Measurements from ENCODE around the gene BAD. TPM values are rescaled to one million over a fixed set of nuclear protein-coding genes. Genes with fewer than 3 reads are reported as not detected.
A peak's percentile ranks its signal among the peaks of the same experiment; 100 is the strongest.

The BAD gene
- total RNA-seq, 1 donor from 2014 or later, result 73.6 TPM

DNA sequence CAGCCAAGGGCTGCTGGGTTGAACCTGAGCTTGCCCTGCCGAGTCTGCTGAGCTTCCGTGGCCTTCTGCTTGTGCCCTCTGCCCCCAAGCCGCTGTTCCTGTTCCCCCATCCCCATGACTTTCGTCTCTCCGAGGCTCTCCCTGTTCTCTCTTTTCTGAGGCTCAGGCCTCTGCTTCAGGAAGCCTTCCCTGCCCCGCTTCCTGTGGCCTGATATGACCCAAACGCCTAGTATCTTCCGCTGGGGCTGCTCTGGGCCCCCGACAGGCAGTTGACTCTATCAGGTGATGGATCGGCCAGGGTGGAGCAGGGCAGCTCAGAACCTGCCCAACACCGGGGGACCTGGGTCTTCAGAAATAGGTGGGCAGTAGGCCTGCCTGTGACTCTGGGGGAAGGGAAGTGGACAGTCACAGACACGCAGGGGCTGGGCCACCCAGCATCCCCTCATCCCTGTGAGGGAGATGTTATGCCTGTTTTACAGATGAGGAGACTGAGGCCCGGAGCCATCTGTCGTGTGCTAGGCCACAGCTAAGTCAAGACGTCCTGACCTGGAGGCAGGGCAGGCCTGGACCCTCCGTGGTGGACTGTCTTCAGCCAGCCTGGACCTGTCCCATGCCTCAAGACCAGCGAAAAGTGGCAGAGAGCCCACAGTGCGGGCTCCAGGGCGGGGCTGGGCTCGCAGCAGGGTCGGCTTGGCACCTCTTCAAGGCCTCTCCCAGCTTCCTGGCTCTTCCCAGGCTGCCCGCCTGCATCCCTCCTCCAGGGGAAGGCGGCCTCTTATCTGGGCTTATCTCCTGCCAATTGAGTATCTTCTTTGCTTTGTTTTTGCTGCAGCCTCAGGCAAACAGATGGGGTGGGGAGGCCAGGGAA is 16.2 kb downstream of the BAD start:
- TF ChIP-seq, protein P1, sequence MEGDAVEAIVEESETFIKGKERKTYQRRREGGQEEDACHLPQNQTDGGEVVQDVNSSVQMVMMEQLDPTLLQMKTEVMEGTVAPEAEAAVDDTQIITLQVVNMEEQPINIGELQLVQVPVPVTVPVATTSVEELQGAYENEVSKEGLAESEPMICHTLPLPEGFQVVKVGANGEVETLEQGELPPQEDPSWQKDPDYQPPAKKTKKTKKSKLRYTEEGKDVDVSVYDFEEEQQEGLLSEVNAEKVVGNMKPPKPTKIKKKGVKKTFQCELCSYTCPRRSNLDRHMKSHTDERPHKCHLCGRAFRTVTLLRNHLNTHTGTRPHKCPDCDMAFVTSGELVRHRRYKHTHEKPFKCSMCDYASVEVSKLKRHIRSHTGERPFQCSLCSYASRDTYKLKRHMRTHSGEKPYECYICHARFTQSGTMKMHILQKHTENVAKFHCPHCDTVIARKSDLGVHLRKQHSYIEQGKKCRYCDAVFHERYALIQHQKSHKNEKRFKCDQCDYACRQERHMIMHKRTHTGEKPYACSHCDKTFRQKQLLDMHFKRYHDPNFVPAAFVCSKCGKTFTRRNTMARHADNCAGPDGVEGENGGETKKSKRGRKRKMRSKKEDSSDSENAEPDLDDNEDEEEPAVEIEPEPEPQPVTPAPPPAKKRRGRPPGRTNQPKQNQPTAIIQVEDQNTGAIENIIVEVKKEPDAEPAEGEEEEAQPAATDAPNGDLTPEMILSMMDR (IDR thresholded peaks at IDR 0.05), result no peak
- peaks cover under 1% of the 10 kb centered on the region for H3K36me3 Mint-ChIP-seq (ENCODE audit: unreplicated experiment)
- H3K4me1 Mint-ChIP-seq (ENCODE audit: unreplicated experiment), result peaks cover 23% of the 10 kb centered on the region
- no peaks in the 10 kb centered on the region for H3K27me3 Mint-ChIP-seq (ENCODE audit: unreplicated experiment)
- peak overlapping the region; percentile 99 for H3K27ac Mint-ChIP-seq (ENCODE audit: unreplicated experiment)
- no peaks in the 10 kb centered on the region for H3K9me3 Mint-ChIP-seq (ENCODE audit: unreplicated experiment)
- no peak for DNase-seq (ENCODE audit: extremely low spot score, unreplicated experiment)
- peak overlapping the region; percentile 96 for H3K4me3 Mint-ChIP-seq (ENCODE audit: unreplicated experiment)

GRCh38 chr11:64267207-64267945 is 17.1 kb downstream of the BAD start:
- DNase-seq (ENCODE audit: extremely low spot score, unreplicated experiment), result no peak
- Mint-ChIP-seq H3K4me3 (ENCODE audit: unreplicated experiment) (no peak overlapping the region), H3K27ac (ENCODE audit: unreplicated experiment) (peak overlapping the region; percentile 99), H3K27me3 (ENCODE audit: unreplicated experiment) (no peaks in the 10 kb centered on the region), H3K36me3 (ENCODE audit: unreplicated experiment) (peaks cover 4% of the 10 kb centered on the region), H3K4me1 (ENCODE audit: unreplicated experiment) (peaks cover 26% of the 10 kb centered on the region), H3K9me3 (ENCODE audit: unreplicated experiment) (no peaks in the 10 kb centered on the region)
- TF ChIP-seq, protein P1 (IDR thresholded peaks at IDR 0.05), result no peak

DNA sequence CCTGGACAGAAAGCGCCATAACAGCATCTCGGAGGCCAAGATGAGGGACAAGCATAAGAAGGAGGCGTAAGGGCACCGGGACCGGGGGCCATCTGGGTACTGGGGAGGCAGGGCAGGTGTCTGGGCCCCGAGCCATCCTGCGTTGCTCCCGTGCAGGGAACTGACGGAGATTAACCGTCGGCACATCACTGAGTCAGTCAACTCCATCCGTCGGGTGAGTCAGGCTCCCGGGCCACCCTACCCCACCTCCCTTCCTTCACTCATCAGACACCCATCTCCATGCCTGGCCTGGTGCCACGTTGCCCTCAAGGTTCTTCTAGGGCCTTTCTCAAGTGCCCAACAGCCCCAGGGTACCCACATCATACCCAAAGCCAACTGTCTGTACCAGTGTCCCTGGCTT is 18.1 kb downstream of the BAD start:
- Mint-ChIP-seq H3K27me3 (ENCODE audit: unreplicated experiment) (no peaks in the 10 kb centered on the region), H3K4me1 (ENCODE audit: unreplicated experiment) (peaks cover 19% of the 10 kb centered on the region), H3K9me3 (ENCODE audit: unreplicated experiment) (no peaks in the 10 kb centered on the region), H3K27ac (ENCODE audit: unreplicated experiment) (no peak overlapping the region), H3K4me3 (ENCODE audit: unreplicated experiment) (no peak overlapping the region), H3K36me3 (ENCODE audit: unreplicated experiment) (peaks cover 6% of the 10 kb centered on the region)
- DNase-seq (ENCODE audit: extremely low spot score, unreplicated experiment), result no peak
- TF ChIP-seq, protein P1 (IDR thresholded peaks at IDR 0.05), result no peak

GRCh38 chr11:64265176-64266160 is 19.0 kb downstream of the BAD start:
- Mint-ChIP-seq H3K4me3 (ENCODE audit: unreplicated experiment) (no peak overlapping the region), H3K27me3 (ENCODE audit: unreplicated experiment) (no peaks in the 10 kb centered on the region), H3K9me3 (ENCODE audit: unreplicated experiment) (no peaks in the 10 kb centered on the region), H3K36me3 (ENCODE audit: unreplicated experiment) (peaks cover 6% of the 10 kb centered on the region), H3K4me1 (ENCODE audit: unreplicated experiment) (peaks cover 19% of the 10 kb centered on the region), H3K27ac (ENCODE audit: unreplicated experiment) (no peak overlapping the region)
- TF ChIP-seq, protein P1 (IDR thresholded peaks at IDR 0.05), result no peak
- DNase-seq (ENCODE audit: extremely low spot score, unreplicated experiment), result no peak

Measured in osteocyte (in vitro differentiated cells).